Measurements from ENCODE around the gene CDH4. TPM values are rescaled to one million over a fixed set of nuclear protein-coding genes. Genes with fewer than 3 reads are reported as not detected.

CDH4 gene
- total RNA-seq, 1 donor from 2014 or later, result 0.99 TPM

DNA sequence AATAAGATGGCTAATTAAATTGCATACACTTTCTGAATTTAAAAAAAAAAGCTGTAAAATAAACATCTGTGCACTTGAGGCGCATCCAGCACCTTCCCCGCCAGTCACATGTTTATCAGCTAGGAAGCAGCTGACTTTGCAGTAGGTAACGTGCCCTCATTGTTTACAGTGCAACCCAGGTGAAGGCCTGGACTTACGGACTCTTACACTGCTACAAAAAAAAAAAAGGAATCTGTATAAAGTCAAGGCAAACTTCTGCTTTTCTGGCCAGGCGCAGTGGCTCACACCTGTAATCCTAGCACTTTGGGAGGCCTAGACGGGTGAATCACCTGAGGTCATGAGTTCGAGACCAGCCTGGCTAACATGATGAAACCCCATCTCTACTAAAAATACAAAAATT, 327.8 kb downstream of the CDH4 start:
- Mint-ChIP-seq H3K36me3 (ENCODE audit: low read depth) (no peaks in the 10 kb centered on the region), H3K27me3 (ENCODE audit: low read depth) (peaks cover 10% of the 10 kb centered on the region), H3K9me3 (ENCODE audit: low read depth) (no peaks in the 10 kb centered on the region), H3K4me1 (ENCODE audit: low read depth) (no peaks in the 10 kb centered on the region), H3K4me3 (ENCODE audit: unreplicated experiment) (no peak overlapping the region), H3K27ac (ENCODE audit: unreplicated experiment) (no peak overlapping the region)
- no peak for DNase-seq (ENCODE audit: low spot score)
- no peak for TF ChIP-seq CTCF (IDR thresholded peaks at IDR 0.05)

GRCh38 chr20:61580958-61581824, 329.1 kb downstream of the CDH4 start:
- H3K4me3 Mint-ChIP-seq (ENCODE audit: unreplicated experiment), result no peak overlapping the region
- no peak for TF ChIP-seq CTCF (IDR thresholded peaks at IDR 0.05)
- H3K27me3 Mint-ChIP-seq (ENCODE audit: low read depth), result peaks cover 10% of the 10 kb centered on the region
- no peaks in the 10 kb centered on the region for H3K36me3 Mint-ChIP-seq (ENCODE audit: low read depth)
- H3K4me1 Mint-ChIP-seq (ENCODE audit: low read depth), result no peaks in the 10 kb centered on the region
- no peak for DNase-seq (ENCODE audit: low spot score)
- H3K9me3 Mint-ChIP-seq (ENCODE audit: low read depth), result no peaks in the 10 kb centered on the region
- no peak overlapping the region for H3K27ac Mint-ChIP-seq (ENCODE audit: unreplicated experiment)

DNA sequence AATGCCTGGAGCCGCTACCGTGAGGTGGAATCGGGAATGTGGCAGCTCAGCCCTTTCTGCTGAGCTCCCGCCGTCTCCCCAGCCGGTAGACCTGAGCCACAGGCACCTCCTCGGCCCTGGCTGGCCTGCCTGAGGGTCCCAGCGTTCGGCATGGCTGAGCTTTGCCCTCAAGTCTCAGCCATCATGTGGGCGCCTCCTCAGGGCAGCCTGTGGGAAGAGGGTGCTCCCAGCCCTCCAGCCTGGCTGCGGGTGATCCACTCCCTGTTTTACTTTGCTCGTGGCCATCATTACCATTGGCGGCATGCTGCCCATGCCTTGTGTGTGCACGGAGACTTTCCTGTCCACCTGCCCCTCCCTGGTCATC, 329.7 kb downstream of the CDH4 start:
- Mint-ChIP-seq H3K9me3 (ENCODE audit: low read depth) (no peaks in the 10 kb centered on the region), H3K4me1 (ENCODE audit: low read depth) (no peaks in the 10 kb centered on the region), H3K4me3 (ENCODE audit: unreplicated experiment) (no peak overlapping the region), H3K27ac (ENCODE audit: unreplicated experiment) (no peak overlapping the region), H3K36me3 (ENCODE audit: low read depth) (no peaks in the 10 kb centered on the region), H3K27me3 (ENCODE audit: low read depth) (peaks cover 10% of the 10 kb centered on the region)
- no peak for DNase-seq (ENCODE audit: low spot score)
- no peak for TF ChIP-seq CTCF (IDR thresholded peaks at IDR 0.05)

DNA sequence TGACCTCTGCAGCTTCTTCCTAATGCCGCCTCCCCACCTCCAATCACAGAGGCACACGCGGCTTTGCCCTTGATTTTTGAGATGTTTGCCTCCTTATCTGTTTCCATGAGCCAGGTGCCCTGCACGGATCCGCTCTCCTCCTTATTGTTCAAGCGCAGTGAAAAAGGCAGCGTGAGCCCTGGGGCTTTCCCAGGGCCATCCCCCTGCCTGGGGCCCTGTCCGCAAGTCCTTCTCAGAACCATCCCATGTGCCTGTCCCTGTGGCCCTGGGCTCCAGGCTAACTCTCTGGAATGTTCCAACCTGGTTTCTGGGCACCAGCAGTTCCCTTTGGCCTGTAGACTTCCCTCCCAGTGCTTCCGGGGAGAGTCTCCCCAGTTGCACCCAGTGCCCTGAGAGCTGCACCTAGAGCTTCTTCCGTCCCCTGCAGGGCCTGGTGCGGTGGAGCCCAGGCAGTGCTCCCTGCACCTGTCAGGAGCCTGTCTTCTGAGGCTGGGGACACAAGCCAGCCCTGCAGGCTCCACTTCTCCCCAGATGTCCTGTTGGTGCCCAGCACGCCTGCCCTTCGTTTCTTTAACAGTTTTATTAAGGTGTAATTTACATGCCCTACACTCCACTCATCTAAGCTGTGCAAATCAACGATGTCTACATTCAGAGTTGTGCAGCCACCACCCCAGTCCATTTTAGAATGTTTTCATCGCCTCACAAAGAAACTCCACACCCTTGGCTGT, 330.3 kb downstream of the CDH4 start:
- H3K27me3 Mint-ChIP-seq (ENCODE audit: low read depth), result peaks cover 10% of the 10 kb centered on the region
- H3K36me3 Mint-ChIP-seq (ENCODE audit: low read depth), result no peaks in the 10 kb centered on the region
- H3K4me1 Mint-ChIP-seq (ENCODE audit: low read depth), result no peaks in the 10 kb centered on the region
- no peak for DNase-seq (ENCODE audit: low spot score)
- TF ChIP-seq CTCF (IDR thresholded peaks at IDR 0.05), result no peak
- H3K27ac Mint-ChIP-seq (ENCODE audit: unreplicated experiment), result no peak overlapping the region
- H3K9me3 Mint-ChIP-seq (ENCODE audit: low read depth), result no peaks in the 10 kb centered on the region
- H3K4me3 Mint-ChIP-seq (ENCODE audit: unreplicated experiment), result no peak overlapping the region

GRCh38 chr20:61583356-61583755, 331.3 kb downstream of the CDH4 start:
- Mint-ChIP-seq H3K36me3 (ENCODE audit: low read depth) (no peaks in the 10 kb centered on the region), H3K9me3 (ENCODE audit: low read depth) (no peaks in the 10 kb centered on the region), H3K27me3 (ENCODE audit: low read depth) (peaks cover 10% of the 10 kb centered on the region), H3K4me3 (ENCODE audit: unreplicated experiment) (no peak overlapping the region), H3K4me1 (ENCODE audit: low read depth) (peaks cover 5% of the 10 kb centered on the region), H3K27ac (ENCODE audit: unreplicated experiment) (no peak overlapping the region)
- no peak for DNase-seq (ENCODE audit: low spot score)
- no peak for TF ChIP-seq CTCF (IDR thresholded peaks at IDR 0.05)
